DMS 273 (cell line): ENCODE data around the gene AP2A1.

Experiments used
- DNase-seq: peaks from one replicate; lab custom pipeline; 2025; ENCODE audit not compliant: unreplicated experiment; lab: John Stamatoyannopoulos, UW

AP2A1 gene

GRCh38 chr19:49837009-49837310 is 70.2 kb downstream of the AP2A1 start:
- no peak for DNase-seq

- no peak for DNase-seq
These were observed 70.6 kb downstream of the AP2A1 start for GRCh38 chr19:49837425-49837824.

GRCh38 chr19:49838885-49839588 is 72.2 kb downstream of the AP2A1 start:
- DNase-seq: no peak

GRCh38 chr19:49839713-49840112 is 72.9 kb downstream of the AP2A1 start:
- DNase-seq: no peak

GRCh38 chr19:49840321-49840720 is 73.5 kb downstream of the AP2A1 start:
- no peak for DNase-seq

- DNase-seq: peak; percentile 21
These were observed 74.0 kb downstream of the AP2A1 start for GRCh38 chr19:49840736-49841249.

GRCh38 chr19:49843265-49843664 is 76.5 kb downstream of the AP2A1 start:
- no peak for DNase-seq

- no peak for DNase-seq
These were observed 77.6 kb downstream of the AP2A1 start for GRCh38 chr19:49844138-49845095.

GRCh38 chr19:49845414-49845813 is 78.6 kb downstream of the AP2A1 start:
- DNase-seq: peak; percentile 41

- DNase-seq: no peak
These were observed 79.6 kb downstream of the AP2A1 start for GRCh38 chr19:49846408-49846807.

- no peak for DNase-seq
These were observed 81.2 kb downstream of the AP2A1 start for GRCh38 chr19:49847731-49848696.

GRCh38 chr19:49848938-49849337 is 82.1 kb downstream of the AP2A1 start:
- DNase-seq: no peak

- peak; percentile 25 for DNase-seq
These were observed 82.8 kb downstream of the AP2A1 start for GRCh38 chr19:49849433-49850220.

- no peak for DNase-seq
These were observed 83.4 kb downstream of the AP2A1 start for GRCh38 chr19:49850221-49850486.

GRCh38 chr19:49850487-49851342 is 83.9 kb downstream of the AP2A1 start, which contains the start of gene PTOV1:
PTOV1 (plus strand) TSS chr19:49851159.
- peak; percentile 96 for DNase-seq

- peak; percentile 76 for DNase-seq
These were observed 84.9 kb downstream of the AP2A1 start for GRCh38 chr19:49851456-49852259.

GRCh38 chr19:49852631-49853126 is 85.9 kb downstream of the AP2A1 start:
- DNase-seq: no peak

GRCh38 chr19:49853852-49854377 is 87.1 kb downstream of the AP2A1 start:
- DNase-seq: no peak
